HG02870 (cell line): ENCODE measurements around the gene SKA1.

Source experiments
- ATAC-seq: cut with Tn5 transposase; IDR thresholded peaks from one replicate; pipeline ENCODE4 v1.9.1; 2021; ENCODE audit warnings: mild to moderate bottlenecking, moderate library complexity; ENCODE audit not compliant: unreplicated experiment

SKA1 gene

DNA sequence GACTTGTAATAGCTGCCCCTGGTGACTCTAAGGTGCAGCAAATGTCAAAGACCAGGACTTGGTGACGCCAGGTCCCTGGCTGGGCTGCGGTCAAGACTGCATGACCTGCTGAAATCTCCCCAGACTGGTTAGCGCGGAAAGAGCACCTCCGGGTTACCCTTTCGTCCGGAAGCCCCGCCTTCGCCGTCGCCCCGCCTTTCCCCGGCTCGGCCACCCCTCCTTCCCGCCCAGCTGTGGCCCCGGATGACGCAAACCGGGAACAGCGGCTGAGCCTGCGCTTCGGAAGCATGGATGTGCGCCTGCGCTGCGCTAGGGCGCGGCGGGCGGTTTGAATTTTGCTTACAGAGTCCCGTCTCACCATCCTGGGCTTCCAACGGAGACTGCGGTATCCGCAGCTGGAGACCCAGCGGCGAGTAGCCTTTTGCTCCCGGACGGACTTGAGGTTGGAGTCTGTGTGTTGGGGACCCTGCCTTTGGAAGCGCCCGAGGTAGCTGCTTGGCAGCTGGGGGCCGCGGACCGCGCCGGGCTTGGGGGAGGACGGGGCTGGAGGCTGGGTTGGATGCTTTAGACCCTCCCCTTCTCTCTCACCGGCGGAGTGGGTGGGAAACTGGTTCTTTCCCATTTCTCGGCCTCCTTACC lies at the start of gene SKA1:
TSS of gene SKA1 (plus strand) at position 294 of the 639 bp plus-strand sequence. CDS start 785 bp downstream, outside the sequence.
- peak; percentile 96 for ATAC-seq

GRCh38 chr18:50327983-50328382 lies 46.9 kb upstream of the SKA1 start:
- ATAC-seq = no peak

DNA sequence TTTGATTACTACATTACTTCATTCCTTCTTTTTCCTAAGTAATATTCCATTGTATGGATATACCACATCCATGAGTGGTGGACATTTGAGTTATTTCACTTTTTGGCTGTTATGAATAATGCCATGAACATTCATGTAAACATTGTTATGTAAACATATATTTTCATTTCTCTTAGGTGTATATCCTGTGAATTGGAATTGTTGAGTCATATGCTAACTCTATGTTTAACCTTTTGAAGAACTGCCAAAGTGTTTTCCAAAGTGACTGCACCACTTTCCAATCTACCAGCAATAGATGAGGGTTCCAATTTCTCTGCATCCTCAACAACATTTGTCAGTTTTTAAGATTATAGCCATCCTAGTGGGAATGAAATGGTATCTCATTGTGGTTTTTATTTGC lies 44.7 kb upstream of the SKA1 start:
- no peak for ATAC-seq

GRCh38 chr18:50331691-50332090 lies 43.2 kb upstream of the SKA1 start:
- no peak for ATAC-seq

GRCh38 chr18:50334546-50335152 lies 40.2 kb upstream of the SKA1 start:
- ATAC-seq = peak; percentile 47

DNA sequence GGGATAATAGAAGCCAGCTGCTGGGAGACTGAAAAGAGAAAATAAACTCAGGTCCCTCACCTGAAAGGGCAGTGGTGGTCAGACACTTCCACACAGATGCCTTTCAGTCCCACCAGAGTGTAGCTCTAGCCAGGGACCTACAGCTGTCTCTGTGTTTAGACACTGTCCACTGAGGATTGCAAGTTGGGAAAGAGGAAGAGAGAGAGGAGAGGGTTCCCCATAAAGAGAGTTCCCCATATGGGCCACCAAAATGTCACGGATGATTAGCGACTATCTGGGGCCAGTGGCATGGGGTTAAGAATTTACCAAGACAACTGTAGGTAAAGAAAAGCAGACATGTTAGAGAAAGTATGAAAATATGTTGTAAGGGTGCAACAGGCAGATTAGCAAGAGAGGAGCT lies 36.7 kb upstream of the SKA1 start:
- no peak for ATAC-seq

- no peak for ATAC-seq
Measured at GRCh38 chr18:50338715-50339114, 36.1 kb upstream of the SKA1 start.

- ATAC-seq = no peak
Measured at GRCh38 chr18:50340078-50340477, 34.8 kb upstream of the SKA1 start.

GRCh38 chr18:50341443-50341842 lies 33.4 kb upstream of the SKA1 start:
- no peak for ATAC-seq

- no peak for ATAC-seq
Measured at GRCh38 chr18:50350699-50351098, 24.1 kb upstream of the SKA1 start.

DNA sequence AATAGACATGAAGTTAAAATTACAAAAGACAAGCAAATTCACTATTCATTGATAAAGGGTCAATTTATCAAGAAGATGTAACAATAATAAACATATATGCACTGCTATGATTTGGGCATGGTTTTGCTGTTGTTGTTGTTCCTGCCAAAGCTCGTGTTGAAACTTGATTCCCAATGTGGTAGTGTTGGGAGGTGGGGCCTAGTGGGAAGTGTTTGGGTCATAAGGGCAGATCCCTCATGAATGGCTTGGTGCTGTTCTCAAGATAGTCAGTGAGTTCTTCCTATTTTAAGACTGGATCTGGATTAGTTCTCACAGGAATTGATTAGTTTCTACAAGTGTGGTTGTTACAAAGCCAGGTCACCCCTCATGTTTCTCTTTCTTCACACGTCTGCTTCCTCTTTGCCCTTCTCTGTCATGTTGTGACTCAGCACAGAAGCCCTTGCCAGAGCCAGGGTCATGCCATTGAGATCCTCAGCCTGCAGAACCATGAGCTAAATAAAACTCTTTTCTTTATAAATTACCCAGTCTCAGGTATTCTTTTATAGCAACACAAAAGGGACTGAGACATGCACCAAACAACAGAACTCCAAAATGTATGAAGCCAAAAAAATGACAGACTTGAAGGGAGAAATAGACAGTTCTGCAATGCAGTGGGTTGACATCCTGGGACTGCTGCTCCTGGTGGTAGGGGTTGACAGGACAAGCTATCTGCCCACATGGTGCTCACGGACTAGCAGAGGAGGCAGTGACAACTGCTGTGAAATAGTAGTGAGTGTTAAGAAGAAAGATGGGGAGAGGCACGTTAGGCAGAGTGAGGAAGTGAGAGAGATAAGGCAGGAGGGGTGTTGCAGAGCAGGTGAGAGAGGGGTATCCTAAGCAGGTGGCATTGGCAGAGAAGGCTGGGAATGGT lies 18.6 kb upstream of the SKA1 start:
- ATAC-seq = peak; percentile 81

- no peak for ATAC-seq
Measured at GRCh38 chr18:50358844-50359243, 16.0 kb upstream of the SKA1 start.

DNA sequence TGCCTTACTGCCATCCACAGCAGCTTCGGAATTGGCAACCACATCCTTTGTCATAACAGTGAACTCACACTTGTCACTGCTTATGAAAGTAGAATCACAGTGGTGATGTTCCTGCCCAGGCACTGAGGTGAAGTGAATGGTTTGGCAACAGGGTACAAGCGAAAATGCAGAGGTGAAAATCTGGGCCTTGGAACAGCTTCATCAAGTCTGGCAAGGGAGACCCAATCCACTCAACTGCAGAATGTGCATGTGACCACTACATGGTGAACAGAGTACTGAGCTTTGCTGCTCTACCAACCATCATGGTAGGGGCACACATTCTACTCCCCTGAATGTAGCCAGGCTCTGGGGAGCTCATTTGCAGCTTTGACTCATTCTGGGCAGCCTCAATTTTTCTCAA lies 15.0 kb upstream of the SKA1 start:
- no peak for ATAC-seq

- no peak for ATAC-seq
Measured at GRCh38 chr18:50360611-50361010, 14.2 kb upstream of the SKA1 start.

GRCh38 chr18:50369672-50370071 lies 5.2 kb upstream of the SKA1 start:
- no peak for ATAC-seq

- ATAC-seq = no peak
Measured at GRCh38 chr18:50372743-50373142, 2.1 kb upstream of the SKA1 start.

- no peak for ATAC-seq
Measured at GRCh38 chr18:50373561-50374219, 1.2 kb upstream of the SKA1 start.

- no peak for ATAC-seq
Measured at GRCh38 chr18:50374220-50374752, 560 bp upstream of the SKA1 start.

- ATAC-seq = no peak
Measured at GRCh38 chr18:50377061-50377798, 2.4 kb downstream of the SKA1 start.

- ATAC-seq = no peak
Measured at GRCh38 chr18:50388988-50389387, 14.1 kb downstream of the SKA1 start.
